Dermis blood vessel endothelial cell (primary cell): ENCODE measurements around the gene VDAC2. TPM values are rescaled to one million over a fixed set of nuclear protein-coding genes. Genes with fewer than 3 reads are reported as not detected.
"Not testable (repeated sequence)": the region's sequence is repeated elsewhere in the genome, so short reads cannot be mapped to it uniquely, and the experiment has no call there.

Experiments used
- DNase-seq: peaks from one replicate; pipeline ENCODE4 v3.0.0; 2010
- total RNA-seq: library from RNA; depleted of rRNA; stranded (reverse); fragments of >200 nt; gene quantifications from 2 replicates; pipeline ENCODE4 v1.2.3, GENCODE V29; 2014

VDAC2 gene
- total RNA-seq: 174 and 191 TPM in 2 replicates

- peak; percentile 93 for DNase-seq
Observed at GRCh38 chr10:75210282-75211006, at the start of gene VDAC2. VDAC2 (plus strand) TSS chr10:75210796; CDS start chr10:75211159, 363 bp downstream.

DNA sequence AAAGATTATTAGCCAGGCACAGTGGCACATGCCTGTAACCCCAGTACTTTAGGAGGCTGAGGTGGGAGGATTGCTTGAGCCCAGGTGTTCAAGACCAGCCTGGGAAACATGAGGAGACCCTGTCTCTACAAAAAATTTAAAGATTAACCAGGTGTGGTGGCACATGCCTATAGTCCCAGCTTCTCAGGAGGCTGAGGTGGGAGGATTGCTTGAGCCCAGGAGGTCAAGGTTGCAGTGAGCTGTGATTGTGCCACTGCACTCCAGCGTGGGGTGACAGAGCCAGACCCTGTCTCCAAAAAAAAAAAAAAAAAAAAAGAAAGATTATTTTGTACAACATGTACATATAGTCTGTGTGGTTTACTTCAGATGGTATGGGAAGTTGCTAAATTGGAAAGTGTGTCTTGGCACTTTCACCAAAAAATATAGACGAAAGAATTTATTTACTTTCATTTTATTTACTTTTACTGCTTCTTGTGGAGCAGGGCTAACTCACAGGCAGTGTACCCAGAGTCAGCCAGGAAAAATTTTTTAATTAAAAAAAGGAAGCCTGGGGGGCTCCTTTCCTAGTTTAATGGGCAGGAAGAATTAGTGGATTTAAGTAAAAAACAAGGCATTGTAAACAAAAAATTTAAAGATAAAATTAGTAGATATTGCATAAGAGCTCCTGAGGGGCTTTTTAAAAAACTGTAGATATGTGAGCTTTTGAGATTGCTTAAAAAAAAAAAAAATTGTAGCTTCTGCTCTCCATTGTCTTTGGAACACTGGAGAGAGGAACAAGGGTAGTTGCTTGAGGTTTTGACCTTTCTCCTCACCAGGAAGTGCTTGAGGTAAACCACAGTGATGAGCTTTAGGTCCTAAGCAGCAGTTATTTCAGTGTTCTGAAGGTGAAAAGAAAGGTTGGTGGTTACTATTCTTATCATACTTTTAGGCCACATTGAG is 44.6 kb upstream of the VDAC2 start:
- DNase-seq: no peak

DNA sequence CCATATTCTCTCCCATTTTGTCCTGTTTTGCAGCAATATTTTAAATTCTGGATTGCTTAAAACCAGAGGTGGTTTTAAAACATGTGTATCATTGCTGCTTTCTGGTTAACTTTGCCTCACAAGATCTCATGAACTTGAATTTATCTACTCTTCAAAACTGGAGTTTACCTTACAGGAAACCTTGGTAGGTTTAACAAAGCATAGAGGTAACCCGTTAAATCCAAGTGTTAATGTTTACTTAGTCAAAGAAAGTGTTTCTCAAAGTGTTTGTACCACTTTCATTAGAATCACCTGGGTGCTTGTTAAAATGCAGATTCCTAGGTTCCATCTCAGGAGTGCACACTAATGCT is 44.0 kb upstream of the VDAC2 start:
- no peak for DNase-seq

DNA sequence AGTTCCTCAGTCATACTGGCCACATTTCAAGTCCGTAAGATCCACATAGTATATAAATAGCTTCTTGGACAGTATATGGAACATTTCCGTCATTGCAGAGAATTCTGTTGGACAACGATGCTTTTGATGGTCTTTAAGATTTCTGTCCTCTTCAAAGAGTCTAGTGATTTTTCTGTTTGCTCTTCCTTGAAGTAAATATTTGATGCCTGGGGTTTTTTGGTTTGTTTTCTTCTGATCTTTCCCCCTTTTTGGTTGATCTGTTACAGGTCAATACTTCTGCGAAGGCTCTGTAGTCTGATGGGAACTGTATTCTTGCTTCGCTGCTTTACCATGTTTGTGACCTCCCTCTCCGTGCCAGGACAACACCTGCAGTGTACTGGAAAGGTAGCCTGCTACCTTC is 42.3 kb upstream of the VDAC2 start:
- no peak for DNase-seq

DNA sequence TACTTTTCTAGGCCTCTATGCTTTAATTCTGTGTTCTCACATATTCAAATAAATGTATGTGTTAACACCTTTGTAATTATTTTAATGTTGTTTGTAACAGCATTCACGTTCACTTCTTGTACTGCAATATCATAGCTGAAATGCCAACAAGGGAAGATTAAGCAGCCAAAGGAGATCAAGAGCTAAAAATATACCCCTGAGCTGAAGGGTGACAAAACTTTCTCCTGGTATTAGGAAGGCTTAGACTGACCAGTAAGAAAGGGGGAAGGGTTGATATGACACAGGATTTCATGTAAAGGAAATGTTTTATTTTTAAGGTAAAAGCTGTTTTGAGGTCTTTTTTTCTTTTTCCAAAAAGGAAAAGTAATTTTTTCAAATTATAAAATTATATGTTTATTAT is 40.4 kb upstream of the VDAC2 start:
- no peak for DNase-seq

DNA sequence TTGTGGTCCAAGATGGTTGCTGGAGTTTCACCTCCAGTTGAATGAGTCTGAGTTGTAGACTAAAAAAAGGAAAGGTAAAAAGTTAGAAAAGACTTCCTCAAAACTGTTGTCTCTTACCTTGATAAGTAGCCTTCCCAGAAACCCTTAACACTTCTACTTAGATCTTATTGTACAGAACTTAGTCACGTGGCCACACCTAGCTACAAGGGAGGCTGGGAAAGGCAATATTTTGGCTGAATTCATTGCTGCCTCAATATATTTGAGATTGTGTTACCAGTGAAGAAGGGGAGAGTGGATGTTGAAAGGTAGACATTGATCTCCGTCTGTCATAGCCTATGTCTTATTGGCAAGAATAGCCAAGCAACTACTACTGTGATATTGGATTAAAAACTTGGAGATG is 35.5 kb upstream of the VDAC2 start:
- no peak for DNase-seq

- DNase-seq: no peak
Observed at GRCh38 chr10:75176046-75176445, 34.5 kb upstream of the VDAC2 start.

DNA sequence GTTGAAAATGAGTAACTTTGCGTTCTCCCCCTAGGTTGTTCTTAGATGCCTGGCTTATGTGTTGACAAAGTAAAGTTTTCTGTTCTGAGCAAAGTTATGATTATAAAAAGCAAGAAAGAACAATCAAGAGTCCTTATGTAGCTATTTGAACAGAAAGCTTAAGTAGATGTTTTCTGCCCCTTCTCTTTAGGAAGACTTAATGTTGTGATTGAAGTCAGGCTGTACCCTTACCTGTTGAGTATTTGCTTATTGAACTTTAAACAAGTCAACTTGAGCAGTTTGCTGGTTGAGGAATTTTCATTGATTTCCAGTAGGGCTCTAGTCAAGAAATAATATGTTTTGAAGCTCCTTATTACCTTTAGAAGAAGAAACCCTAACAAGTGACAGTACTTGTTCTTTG is 33.9 kb upstream of the VDAC2 start:
- DNase-seq: no peak

- DNase-seq: no peak
Observed at GRCh38 chr10:75179657-75180177, 30.9 kb upstream of the VDAC2 start.

DNA sequence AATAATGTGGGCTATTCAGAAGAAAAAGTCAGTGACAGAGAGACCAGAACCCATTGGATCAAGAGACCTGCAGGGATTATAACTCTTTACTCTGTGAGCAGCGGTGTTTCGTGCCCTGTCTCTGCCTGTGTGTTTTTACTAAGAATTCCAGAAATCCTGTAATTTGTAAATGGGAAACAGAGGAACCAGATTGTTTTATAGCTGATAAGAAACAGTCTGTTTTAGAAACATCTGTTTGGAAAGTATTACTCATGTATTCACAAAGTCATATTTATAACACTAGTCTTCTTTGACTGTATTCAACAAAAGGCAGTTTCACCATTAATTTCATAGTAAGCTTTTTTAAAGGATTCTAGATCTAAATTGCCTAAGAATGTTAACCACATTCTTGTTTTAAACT is 30.0 kb upstream of the VDAC2 start:
- DNase-seq: peak; percentile 72

GRCh38 chr10:75181073-75181472 is 29.5 kb upstream of the VDAC2 start:
- DNase-seq: peak; percentile 39

- DNase-seq: no peak
Observed at GRCh38 chr10:75186310-75186709, 24.3 kb upstream of the VDAC2 start.

GRCh38 chr10:75187961-75188426 is 22.6 kb upstream of the VDAC2 start:
- peak; percentile 85 for DNase-seq

DNA sequence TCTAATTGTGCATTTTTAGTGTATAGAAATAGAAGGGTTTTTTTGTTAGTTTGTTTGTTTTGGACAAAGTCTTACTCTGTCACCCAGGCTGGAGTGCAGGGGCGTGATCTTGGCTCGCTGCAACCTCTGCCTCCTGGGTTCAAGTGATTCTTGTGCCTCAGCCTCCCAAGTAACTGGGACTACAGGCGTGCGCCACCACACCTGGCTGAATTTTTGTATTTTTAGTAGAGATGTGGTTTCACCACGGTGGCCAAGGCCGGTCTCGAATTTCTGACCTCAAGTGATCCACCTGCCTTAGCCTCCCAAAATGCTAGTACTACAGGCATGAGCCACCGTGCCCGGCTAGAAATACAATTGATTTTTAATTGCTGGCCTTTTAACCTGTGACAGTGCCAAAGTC is 22.1 kb upstream of the VDAC2 start:
- not testable (repeated sequence) for DNase-seq

DNA sequence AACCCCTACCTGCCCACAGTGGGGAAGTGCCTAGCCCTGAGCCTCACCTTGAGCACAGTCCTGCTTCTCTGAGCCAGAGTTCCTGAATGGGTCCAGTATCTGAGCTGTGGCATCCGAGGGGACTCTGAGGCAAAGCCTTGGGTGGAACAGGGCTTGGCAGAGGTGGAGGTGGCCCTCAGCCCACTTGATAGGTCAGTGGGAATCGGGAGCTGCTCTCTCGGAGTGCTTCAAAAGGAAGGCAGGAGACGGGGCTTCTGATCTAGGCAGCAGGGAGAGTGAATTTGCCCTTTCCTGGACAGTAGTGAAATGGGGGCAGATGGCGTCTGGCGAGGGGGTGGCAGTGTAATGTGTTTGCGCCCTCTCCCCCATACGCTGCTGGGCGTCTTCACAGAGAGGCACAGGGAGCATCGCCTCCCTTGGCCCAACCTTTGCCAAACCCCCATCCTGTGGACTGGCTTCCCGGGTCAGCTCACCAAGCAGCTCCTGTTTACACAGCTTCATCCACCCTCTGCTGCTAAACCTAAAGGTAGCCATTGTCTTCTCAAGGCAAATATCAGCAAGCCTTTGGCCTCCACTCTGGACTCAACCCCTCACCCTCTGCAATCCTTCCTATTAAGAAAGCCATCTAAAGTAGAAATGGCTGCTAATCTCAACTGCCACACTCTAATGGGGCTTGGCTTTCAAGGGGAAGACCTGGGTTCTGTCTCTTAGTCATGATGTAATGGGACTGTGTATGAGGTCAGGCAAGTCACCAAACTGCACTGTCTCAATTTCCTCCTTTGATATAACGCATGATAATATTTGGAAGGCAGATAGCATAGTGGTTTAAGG is 21.1 kb upstream of the VDAC2 start:
- DNase-seq: no peak

- DNase-seq: peak; percentile 62
Observed at GRCh38 chr10:75191821-75192568, 18.6 kb upstream of the VDAC2 start.

- not testable (repeated sequence) for DNase-seq
Observed at GRCh38 chr10:75194625-75195024, 16.0 kb upstream of the VDAC2 start.

- DNase-seq: no peak
Observed at GRCh38 chr10:75195035-75195763, 15.4 kb upstream of the VDAC2 start.

DNA sequence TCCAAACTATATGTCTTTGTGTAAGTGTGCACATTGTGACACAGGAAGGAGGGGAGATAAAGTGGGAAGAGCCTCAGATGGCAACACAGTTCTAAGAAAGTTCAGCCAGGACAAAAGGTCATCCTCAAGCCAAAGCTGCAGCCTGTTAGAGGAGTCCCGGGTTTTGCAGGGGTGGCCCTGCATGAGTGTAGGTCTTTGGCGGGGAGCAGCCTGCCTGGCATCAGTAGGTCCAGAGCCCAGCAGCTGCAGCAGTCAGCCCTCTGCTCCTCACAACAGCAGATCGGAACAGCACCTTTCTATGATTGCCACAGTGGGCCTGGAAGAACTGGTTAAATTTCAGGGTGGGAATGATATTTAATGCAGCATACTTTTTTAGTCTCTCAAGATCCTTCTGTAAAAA is 13.5 kb upstream of the VDAC2 start:
- no peak for DNase-seq

GRCh38 chr10:75197906-75198305 is 12.7 kb upstream of the VDAC2 start:
- DNase-seq: no peak

DNA sequence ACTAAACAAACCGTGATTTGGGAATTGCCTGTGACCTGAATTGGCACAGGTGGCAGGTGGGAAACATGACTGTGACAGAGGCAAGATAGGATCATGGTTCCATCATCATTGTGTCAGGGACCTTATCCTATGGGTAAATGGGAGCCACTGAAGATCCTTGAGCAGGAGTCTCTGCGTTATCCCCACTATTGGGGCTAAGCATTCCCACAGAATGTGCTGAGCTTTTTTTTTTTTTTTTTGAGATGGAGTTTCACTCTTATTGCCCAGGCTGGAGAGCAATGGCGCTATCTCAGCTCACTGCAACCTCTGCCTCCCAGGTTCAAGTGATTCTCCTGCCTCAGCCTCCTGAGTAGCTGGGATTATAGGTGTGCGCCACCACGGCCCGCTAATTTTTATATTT is 10.6 kb upstream of the VDAC2 start:
- not testable (repeated sequence) for DNase-seq
